Measurements from ENCODE around the gene EMSY.

The EMSY gene

GRCh38 chr11:76523786-76524436 is 79.1 kb downstream of the EMSY start:
- DNase-seq, result no peak

- no peak for DNase-seq
These were observed 79.6 kb downstream of the EMSY start for GRCh38 chr11:76524461-76524860.

- no peak for DNase-seq
These were observed 80.1 kb downstream of the EMSY start for GRCh38 chr11:76524919-76525318.

GRCh38 chr11:76526878-76527277 is 82.1 kb downstream of the EMSY start:
- no peak for DNase-seq

- DNase-seq, result no peak
These were observed 97.6 kb downstream of the EMSY start for GRCh38 chr11:76542436-76542835.

GRCh38 chr11:76543006-76543703 is 98.3 kb downstream of the EMSY start:
- no peak for DNase-seq

GRCh38 chr11:76550781-76551180 is 106.0 kb downstream of the EMSY start:
- no peak for DNase-seq

- no peak for DNase-seq
These were observed 106.6 kb downstream of the EMSY start for GRCh38 chr11:76551400-76551799.

GRCh38 chr11:76552987-76553386 is 108.2 kb downstream of the EMSY start:
- DNase-seq, result no peak

GRCh38 chr11:76553554-76554476 is 109.0 kb downstream of the EMSY start:
- DNase-seq, result peak; percentile 20

GRCh38 chr11:76554767-76555166 is 109.9 kb downstream of the EMSY start:
- DNase-seq, result no peak

GRCh38 chr11:76557466-76557865 is 112.6 kb downstream of the EMSY start:
- no peak for DNase-seq

GRCh38 chr11:76558473-76558872 is 113.7 kb downstream of the EMSY start:
- DNase-seq, result no peak

- DNase-seq, result no peak
These were observed 114.1 kb downstream of the EMSY start for GRCh38 chr11:76558891-76559290.

- DNase-seq, result no peak
These were observed 114.5 kb downstream of the EMSY start for GRCh38 chr11:76559346-76559745.

- no peak for DNase-seq
These were observed 115.4 kb downstream of the EMSY start for GRCh38 chr11:76560219-76560618.

- DNase-seq, result no peak
These were observed 116.4 kb downstream of the EMSY start for GRCh38 chr11:76561245-76561644.

GRCh38 chr11:76562541-76562940 is 117.7 kb downstream of the EMSY start:
- no peak for DNase-seq

GRCh38 chr11:76564364-76564763 is 119.5 kb downstream of the EMSY start:
- DNase-seq, result no peak

GRCh38 chr11:76566811-76567210 is 122.0 kb downstream of the EMSY start:
- peak; percentile 8 for DNase-seq

GRCh38 chr11:76567261-76567660 is 122.4 kb downstream of the EMSY start:
- DNase-seq, result no peak

GRCh38 chr11:76568139-76568538 is 123.3 kb downstream of the EMSY start:
- DNase-seq, result no peak

- no peak for DNase-seq
These were observed 123.8 kb downstream of the EMSY start for GRCh38 chr11:76568621-76569020.

Measured in inflammatory macrophage treated with lipopolysaccharide for 4 hours (primary cell).